Hepatocyte (in vitro differentiated cells): ENCODE data around the gene ADAMTSL5. TPM values are rescaled to one million over a fixed set of nuclear protein-coding genes. Genes with fewer than 3 reads are reported as not detected.

Source experiments
- DNase-seq: peaks from one replicate; pipeline ENCODE4 v3.0.0-alpha.2; 2016; ENCODE audit warnings: low spot score
- H2AFZ ChIP-seq: fragments of 200-600 bp; sonication (generic); 2 replicates; pipeline ENCODE4 v1.6.0; 2016; ENCODE audit warnings: antibody characterized with exemption, mild to moderate bottlenecking
- H3K27ac ChIP-seq: fragments of 200-600 bp; sonication (generic); 2 replicates; pipeline ENCODE4 v1.5.1; 2016; ENCODE audit warnings: mild to moderate bottlenecking
- H3K27me3 ChIP-seq: fragments of 200-600 bp; sonication (generic); 2 replicates; pipeline ENCODE4 v1.6.1; 2016
- H3K36me3 ChIP-seq: fragments of 200-600 bp; sonication (generic); replicated peaks from 2 replicates; pipeline ENCODE4 v1.5.1; 2016; ENCODE audit warnings: low read depth; ENCODE audit not compliant: insufficient read depth
- H3K4me1 ChIP-seq: fragments of 200-600 bp; sonication (generic); 2 replicates; pipeline ENCODE4 v1.5.1; 2016; ENCODE audit warnings: mild to moderate bottlenecking, moderate library complexity; ENCODE audit not compliant: insufficient read depth
- H3K4me2 ChIP-seq: fragments of 200-600 bp; sonication (generic); 2 replicates; pipeline ENCODE4 v1.6.0; 2016
- H3K4me3 ChIP-seq: fragments of 200-600 bp; sonication (generic); 2 replicates; pipeline ENCODE4 v1.5.1; 2016; ENCODE audit warnings: mild to moderate bottlenecking
- H3K79me2 ChIP-seq: fragments of 200-600 bp; sonication (generic); 2 replicates; pipeline ENCODE4 v1.6.0; 2017; ENCODE audit warnings: mild to moderate bottlenecking
- H3K9me2 ChIP-seq: fragments of 200-600 bp; sonication (generic); replicated peaks from 2 replicates; pipeline ENCODE4 v1.6.0; 2017; ENCODE audit warnings: mild to moderate bottlenecking; ENCODE audit not compliant: insufficient read depth
- H3K9me3 ChIP-seq: fragments of 200-600 bp; sonication (generic); 2 replicates; pipeline ENCODE4 v1.5.1; 2016; ENCODE audit warnings: low read depth, mild to moderate bottlenecking
- H4K20me1 ChIP-seq: fragments of 200-600 bp; sonication (generic); 2 replicates; pipeline ENCODE4 v1.6.0; 2016; ENCODE audit warnings: mild to moderate bottlenecking; ENCODE audit not compliant: insufficient read depth, poor library complexity, severe bottlenecking
- EZH2 ChIP-seq: fragments of 200-600 bp; sonication (generic); IDR thresholded peaks from 2 replicates; pipeline ENCODE4 v1.6.1; 2016; ENCODE audit warnings: antibody characterized with exemption, mild to moderate bottlenecking, borderline replicate concordance
- EZH2phosphoT487 ChIP-seq: fragments of 200-600 bp; sonication (generic); IDR thresholded peaks from one replicate; pipeline ENCODE4 v1.6.1; 2018; ENCODE audit warnings: antibody characterized with exemption, mild to moderate bottlenecking, low read depth, moderate library complexity; ENCODE audit not compliant: unreplicated experiment, severe bottlenecking
- WGBS: methylation state at CpG from one replicate; pipeline ENCODE4 v1.1.6; 2016; ENCODE audit warnings: low lambda C conversion rate; ENCODE audit errors: missing lambda C conversion rate; 5-methylcytosine and 5-hydroxymethylcytosine counted together
- polyA plus RNA-seq: library from polyadenylated mRNA; unstranded; fragments of >200 nt; fragmentation: Nextera tagmentation; extraction: Ambion mirVana; gene quantifications from 2 replicates; pipeline ENCODE4 v1.2.1, GENCODE V29; 2016
- total RNA-seq: library from RNA; depleted of rRNA; stranded (reverse); fragments of >200 nt; gene quantifications from 2 replicates; pipeline ENCODE4 v1.2.3, GENCODE V29; 2014
- TF ChIP-seq, protein P1 (sequence below): fragments of 200-600 bp; sonication (generic); IDR thresholded peaks from 2 replicates; pipeline ENCODE4 v1.5.1; 2016; ENCODE audit warnings: antibody characterized with exemption, mild to moderate bottlenecking; ENCODE audit not compliant: poor library complexity

Gene ADAMTSL5
- total and polyA plus RNA-seq, 2 experiments from 2014 or later = 8.3 to 45.5 TPM

- Histone ChIP-seq H3K4me1 (no peaks in the 10 kb centered on the region), H2AFZ (no peak overlapping the region), H3K79me2 (no peaks in the 10 kb centered on the region), H3K4me3 (no peak overlapping the region), H3K4me2 (no peak overlapping the region), H3K9me2 (no peaks in the 10 kb centered on the region), H3K27ac (no peak overlapping the region), H3K27me3 (peaks cover 28% of the 10 kb centered on the region), H3K9me3 (no peaks in the 10 kb centered on the region), H3K36me3 (no peaks in the 10 kb centered on the region), H4K20me1 (peaks cover 5% of the 10 kb centered on the region)
- no peak for TF ChIP-seq EZH2phosphoT487
- TF ChIP-seq, protein P1, sequence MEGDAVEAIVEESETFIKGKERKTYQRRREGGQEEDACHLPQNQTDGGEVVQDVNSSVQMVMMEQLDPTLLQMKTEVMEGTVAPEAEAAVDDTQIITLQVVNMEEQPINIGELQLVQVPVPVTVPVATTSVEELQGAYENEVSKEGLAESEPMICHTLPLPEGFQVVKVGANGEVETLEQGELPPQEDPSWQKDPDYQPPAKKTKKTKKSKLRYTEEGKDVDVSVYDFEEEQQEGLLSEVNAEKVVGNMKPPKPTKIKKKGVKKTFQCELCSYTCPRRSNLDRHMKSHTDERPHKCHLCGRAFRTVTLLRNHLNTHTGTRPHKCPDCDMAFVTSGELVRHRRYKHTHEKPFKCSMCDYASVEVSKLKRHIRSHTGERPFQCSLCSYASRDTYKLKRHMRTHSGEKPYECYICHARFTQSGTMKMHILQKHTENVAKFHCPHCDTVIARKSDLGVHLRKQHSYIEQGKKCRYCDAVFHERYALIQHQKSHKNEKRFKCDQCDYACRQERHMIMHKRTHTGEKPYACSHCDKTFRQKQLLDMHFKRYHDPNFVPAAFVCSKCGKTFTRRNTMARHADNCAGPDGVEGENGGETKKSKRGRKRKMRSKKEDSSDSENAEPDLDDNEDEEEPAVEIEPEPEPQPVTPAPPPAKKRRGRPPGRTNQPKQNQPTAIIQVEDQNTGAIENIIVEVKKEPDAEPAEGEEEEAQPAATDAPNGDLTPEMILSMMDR = no peak
- TF ChIP-seq EZH2 = no peak
- 95% methylated on average over 36 of the region's 36 CpGs for WGBS
- DNase-seq = no peak
Measured at GRCh38 chr19:1460033-1460995, 52.5 kb downstream of the ADAMTSL5 start.

DNA sequence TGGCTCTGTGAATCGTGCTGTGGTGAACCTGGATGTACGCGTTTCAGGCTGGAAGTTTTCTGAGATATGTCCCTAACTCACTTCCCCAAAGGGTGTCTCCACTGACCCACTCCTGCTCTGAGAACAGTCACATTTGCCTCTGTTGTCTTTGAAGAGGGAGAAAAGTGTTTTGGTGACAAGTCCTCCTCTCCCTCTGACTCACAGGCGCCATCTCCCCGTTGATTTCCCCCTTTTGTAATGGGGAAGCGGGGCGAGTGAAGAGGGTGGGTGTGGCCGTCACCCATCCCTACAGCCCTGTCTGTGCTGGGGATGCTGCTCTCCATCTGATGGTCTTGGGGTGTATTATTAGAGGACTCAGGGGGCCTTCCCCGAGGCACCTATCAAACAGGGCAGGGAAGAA, 53.3 kb downstream of the ADAMTSL5 start:
- Histone ChIP-seq H3K4me1 (no peaks in the 10 kb centered on the region), H3K4me2 (no peak overlapping the region), H3K4me3 (no peak overlapping the region), H2AFZ (no peak overlapping the region), H3K27ac (no peak overlapping the region), H3K79me2 (no peaks in the 10 kb centered on the region), H3K9me2 (no peaks in the 10 kb centered on the region), H3K9me3 (no peaks in the 10 kb centered on the region), H3K36me3 (no peaks in the 10 kb centered on the region), H4K20me1 (no peaks in the 10 kb centered on the region), H3K27me3 (peaks cover 28% of the 10 kb centered on the region)
- WGBS = 75% methylated on average over 9 of the region's 9 CpGs
- no peak for TF ChIP-seq EZH2phosphoT487
- no peak for TF ChIP-seq EZH2
- TF ChIP-seq, protein P1 = no peak
- no peak for DNase-seq

GRCh38 chr19:1457892-1458291, 54.9 kb downstream of the ADAMTSL5 start:
- Histone ChIP-seq H3K4me1 (no peaks in the 10 kb centered on the region), H2AFZ (no peak overlapping the region), H3K4me2 (no peak overlapping the region), H3K79me2 (no peaks in the 10 kb centered on the region), H3K4me3 (no peak overlapping the region), H4K20me1 (no peaks in the 10 kb centered on the region), H3K27me3 (peaks cover 43% of the 10 kb centered on the region), H3K27ac (no peak overlapping the region), H3K36me3 (no peaks in the 10 kb centered on the region), H3K9me2 (no peaks in the 10 kb centered on the region), H3K9me3 (no peaks in the 10 kb centered on the region)
- 87% methylated on average over 12 of the region's 16 CpGs for WGBS
- TF ChIP-seq, protein P1 = no peak
- TF ChIP-seq EZH2 = no peak
- TF ChIP-seq EZH2phosphoT487 = no peak
- DNase-seq = no peak
